Hepatic stellate cell (primary cell): ENCODE results near the gene BLOC1S3.

Experiments used
- DNase-seq: peaks from one replicate; pipeline ENCODE4 v3.0.0; 2011; ENCODE audit warnings: low spot score

BLOC1S3 gene, protein sequence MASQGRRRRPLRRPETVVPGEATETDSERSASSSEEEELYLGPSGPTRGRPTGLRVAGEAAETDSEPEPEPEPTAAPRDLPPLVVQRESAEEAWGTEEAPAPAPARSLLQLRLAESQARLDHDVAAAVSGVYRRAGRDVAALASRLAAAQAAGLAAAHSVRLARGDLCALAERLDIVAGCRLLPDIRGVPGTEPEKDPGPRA

GRCh38 chr19:45178262-45179071 is at the start of gene BLOC1S3:
TSS of gene BLOC1S3 (plus strand) at chr19:45178784. CDS start at chr19:45179297, 513 bp downstream.
- DNase-seq: peak; percentile 99

GRCh38 chr19:45128806-45129205 is 49.8 kb upstream of the BLOC1S3 start:
- DNase-seq: no peak

DNA sequence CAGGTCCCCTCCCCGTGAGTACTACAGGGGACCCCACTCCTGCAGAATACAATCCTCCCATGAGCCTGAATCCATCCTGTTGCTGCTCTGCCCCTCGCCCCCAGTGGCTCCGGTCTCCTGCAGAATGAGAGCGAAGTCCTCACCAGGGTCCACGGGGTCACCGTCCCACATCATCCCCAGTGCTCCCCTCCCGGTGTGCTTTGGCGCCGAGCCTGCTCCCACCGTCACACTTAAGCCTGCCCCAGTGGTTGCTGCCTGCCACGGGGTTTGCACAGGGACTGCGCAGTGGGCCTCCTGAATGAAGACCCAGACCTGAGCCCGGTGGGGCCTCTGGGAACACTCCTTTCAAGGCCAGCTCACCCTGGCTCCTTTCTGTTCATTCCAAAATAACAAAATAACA is 48.3 kb upstream of the BLOC1S3 start:
- no peak for DNase-seq

GRCh38 chr19:45130888-45131615 is 47.5 kb upstream of the BLOC1S3 start:
- DNase-seq: no peak

- no peak for DNase-seq
Measured at GRCh38 chr19:45133661-45134060, 44.9 kb upstream of the BLOC1S3 start.

- DNase-seq: no peak
Measured at GRCh38 chr19:45135176-45135885, 43.3 kb upstream of the BLOC1S3 start.

- no peak for DNase-seq
Measured at GRCh38 chr19:45136507-45137178, 41.9 kb upstream of the BLOC1S3 start.

- no peak for DNase-seq
Measured at GRCh38 chr19:45137179-45137761, 41.3 kb upstream of the BLOC1S3 start.

DNA sequence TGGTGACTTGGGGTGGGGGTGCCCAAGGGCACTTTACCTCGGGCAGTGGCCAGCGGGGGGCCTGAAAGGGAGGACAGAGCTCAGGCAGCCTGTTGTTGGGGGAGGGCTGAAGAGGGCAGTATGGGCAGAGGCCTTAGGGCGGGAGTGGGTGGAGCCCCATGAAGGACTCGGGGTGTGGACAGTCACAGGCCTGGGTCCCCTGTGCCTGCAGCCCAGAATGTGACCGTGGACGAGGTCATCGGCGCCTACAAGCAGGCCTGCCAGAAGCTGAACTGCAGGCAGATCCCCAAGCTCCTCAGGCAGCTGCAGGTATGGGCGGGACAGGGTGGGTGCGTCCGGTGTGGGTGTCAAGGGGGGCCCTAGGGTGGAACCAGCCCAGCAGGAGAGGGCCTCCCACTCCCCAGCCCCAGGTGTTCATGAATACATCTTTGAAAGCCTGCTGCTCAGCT is 40.3 kb upstream of the BLOC1S3 start:
- DNase-seq: no peak

GRCh38 chr19:45139286-45140143 is 39.1 kb upstream of the BLOC1S3 start:
- DNase-seq: no peak

GRCh38 chr19:45140144-45140503 is 38.5 kb upstream of the BLOC1S3 start:
- no peak for DNase-seq

DNA sequence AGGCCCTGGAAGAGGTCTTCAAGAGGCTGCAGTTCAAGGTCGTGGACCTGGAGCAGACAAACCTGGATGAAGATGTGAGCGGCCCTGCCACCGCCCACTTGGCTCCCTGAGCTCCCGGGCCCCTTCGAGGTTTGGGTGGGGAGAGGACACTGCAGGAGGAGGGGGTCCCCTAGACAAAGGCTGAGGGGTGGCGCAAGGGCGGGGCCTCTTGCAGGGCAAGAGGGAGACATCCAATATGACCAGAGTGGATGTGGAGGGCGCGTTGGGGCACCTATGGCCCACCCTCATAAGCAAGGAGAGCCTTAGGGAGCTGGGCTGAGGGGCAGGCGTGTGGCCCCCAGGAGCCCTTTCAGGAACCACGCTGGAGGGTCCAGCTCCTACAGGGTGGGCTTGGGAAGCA is 38.1 kb upstream of the BLOC1S3 start:
- no peak for DNase-seq

- no peak for DNase-seq
Measured at GRCh38 chr19:45141203-45141900, 37.2 kb upstream of the BLOC1S3 start.

DNA sequence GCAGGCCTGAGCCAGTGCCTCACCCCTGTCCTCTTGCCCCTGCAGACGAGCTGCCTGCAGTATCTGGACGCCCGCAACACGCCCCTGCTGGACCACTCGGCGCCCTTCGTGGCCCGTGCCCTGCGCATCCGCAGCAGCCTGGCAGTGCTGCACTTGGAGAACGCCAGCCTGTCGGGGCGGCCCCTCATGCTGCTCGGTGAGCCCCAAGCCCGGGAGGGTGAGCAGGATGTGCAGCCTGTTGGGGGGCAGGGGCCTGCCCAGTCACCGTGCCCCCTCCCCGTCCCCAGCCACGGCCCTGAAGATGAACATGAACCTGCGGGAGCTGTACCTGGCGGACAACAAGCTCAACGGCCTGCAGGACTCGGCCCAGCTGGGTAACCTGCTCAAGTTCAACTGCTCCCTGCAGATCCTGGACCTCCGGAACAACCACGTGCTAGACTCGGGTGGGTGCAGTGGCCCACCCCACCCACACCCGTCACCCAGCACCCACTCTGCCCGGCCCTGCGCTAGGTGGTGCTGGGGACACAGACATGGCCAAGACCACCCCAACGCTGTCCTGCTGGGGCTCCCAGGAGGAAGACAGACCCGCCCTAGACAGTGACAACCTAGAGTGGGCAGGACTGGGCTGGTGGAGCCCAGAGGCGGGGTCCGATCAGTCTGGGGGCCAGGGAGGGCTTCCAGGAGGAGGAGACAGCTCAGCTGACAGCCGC is 36.4 kb upstream of the BLOC1S3 start:
- no peak for DNase-seq

GRCh38 chr19:45142726-45143110 is 35.9 kb upstream of the BLOC1S3 start:
- no peak for DNase-seq

DNA sequence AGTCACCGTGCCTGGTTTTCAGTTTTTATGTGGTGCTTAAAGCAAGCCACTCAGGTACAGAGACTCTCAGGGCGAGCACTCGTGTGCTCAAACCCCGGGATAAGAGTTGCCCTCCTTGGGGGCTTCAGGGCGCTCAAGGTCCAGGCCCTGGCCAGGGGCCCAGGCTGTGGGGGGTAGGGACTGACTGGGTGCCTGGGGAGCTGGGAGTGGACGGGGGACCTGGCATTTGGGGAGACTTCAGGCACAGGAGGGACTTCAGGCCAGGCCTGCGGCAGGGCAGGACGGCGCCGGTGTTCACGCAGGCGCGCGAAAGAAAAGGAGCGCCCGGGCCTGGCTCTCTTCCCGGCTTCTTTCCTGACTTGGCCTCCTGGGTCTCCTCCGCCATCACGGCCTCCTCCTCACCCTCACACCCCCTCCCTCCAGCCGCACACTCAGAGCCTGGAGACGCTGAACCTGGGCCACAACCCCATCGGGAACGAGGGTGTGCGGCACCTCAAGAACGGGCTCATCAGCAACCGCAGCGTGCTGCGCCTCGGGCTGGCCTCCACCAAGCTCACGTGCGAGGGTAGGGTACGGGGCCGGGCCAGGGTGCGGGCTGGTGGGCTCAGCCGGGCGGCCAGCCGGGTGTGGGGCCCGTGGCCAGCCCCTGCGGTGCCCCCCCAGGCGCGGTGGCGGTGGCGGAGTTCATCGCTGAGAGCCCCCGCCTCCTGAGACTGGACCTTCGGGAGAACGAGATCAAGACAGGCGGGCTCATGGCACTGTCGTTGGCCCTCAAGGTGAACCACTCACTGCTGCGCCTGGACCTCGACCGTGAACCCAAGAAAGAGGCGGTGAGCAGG is 33.9 kb upstream of the BLOC1S3 start:
- no peak for DNase-seq

DNA sequence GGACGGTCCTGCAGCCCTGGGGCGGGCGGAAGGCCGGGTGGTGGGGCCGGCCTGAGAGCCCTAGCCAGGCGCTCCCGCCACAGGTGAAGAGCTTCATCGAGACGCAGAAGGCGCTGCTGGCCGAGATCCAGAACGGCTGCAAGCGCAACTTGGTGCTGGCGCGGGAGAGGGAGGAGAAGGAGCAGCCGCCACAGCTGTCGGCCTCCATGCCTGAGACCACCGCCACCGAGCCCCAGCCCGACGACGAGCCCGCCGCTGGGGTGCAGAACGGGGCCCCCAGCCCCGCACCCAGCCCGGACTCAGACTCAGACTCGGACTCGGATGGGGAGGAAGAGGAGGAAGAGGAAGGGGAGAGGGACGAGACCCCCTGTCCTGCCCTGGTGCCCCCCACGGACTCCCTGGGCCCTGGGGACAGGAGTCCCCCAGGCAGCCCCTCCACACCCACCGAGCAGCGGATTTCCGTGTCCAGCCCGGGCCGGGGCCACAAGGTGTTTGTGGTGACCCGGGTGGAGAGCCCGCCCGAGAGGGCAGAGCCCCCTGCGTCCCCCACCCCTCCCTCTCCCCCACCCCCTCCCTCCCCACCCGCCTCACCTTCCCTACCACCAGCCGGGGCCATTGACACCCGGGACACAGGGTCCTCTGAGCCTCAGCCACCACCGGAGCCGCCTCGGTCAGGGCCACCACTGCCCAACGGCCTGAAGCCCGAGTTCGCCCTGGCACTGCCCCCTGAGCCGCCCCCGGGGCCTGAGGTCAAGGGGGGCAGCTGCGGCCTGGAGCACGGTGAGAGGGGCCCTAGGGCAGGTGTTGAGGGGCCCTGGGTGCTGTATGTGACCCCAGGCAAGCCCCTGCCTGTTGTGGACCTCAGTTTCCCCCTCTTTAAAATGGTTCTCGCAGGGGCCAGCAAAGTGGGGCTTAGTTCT is 33.1 kb upstream of the BLOC1S3 start:
- DNase-seq: no peak
